OCI-LY7 (cell line): ENCODE measurements around the gene NPIPB8.

ENCODE experiments used
- EZH2phosphoT487 ChIP-seq: fragments of 200-600 bp; sonication (generic); IDR thresholded peaks from 2 replicates; pipeline ENCODE4 v1.6.1; 2018; ENCODE audit warnings: low read depth, borderline replicate concordance, mild to moderate bottlenecking, mixed run types, antibody characterized with exemption, low read length, moderate library complexity, mixed read lengths
- TF ChIP-seq, protein P1 (sequence below): fragments of 200-600 bp; sonication (generic); conservative IDR thresholded peaks from 2 replicates; pipeline ENCODE4 v1.5.1; 2014; ENCODE audit warnings: mild to moderate bottlenecking, antibody characterized with exemption, low read length, moderate library complexity, mixed read lengths

DNA sequence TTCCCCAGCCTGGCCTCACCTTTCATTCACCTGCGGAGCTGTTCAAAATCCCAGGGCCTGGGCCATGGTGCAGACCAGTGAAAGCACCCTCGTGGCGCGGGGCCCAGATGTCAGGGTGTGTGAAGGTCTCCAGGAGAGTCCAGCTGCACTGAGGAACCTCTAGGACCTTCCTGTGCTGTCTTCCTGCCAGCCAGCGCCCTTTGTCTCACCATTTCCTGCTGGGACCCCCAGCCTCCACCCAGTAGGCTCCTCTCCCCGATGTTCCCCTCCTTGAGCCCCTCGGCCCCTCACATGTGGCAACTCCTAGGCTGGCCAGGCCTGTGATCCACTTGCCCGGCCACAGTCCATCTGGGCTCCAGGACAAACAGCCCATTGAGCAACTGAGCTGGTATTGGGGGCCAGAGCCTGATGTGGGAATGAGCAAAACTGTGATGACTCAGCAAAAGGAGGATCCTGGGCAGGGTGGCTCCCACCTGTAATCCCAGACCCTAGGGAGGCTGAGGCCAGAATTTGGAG is 41.7 kb upstream of the NPIPB8 start:
- TF ChIP-seq, protein P1, sequence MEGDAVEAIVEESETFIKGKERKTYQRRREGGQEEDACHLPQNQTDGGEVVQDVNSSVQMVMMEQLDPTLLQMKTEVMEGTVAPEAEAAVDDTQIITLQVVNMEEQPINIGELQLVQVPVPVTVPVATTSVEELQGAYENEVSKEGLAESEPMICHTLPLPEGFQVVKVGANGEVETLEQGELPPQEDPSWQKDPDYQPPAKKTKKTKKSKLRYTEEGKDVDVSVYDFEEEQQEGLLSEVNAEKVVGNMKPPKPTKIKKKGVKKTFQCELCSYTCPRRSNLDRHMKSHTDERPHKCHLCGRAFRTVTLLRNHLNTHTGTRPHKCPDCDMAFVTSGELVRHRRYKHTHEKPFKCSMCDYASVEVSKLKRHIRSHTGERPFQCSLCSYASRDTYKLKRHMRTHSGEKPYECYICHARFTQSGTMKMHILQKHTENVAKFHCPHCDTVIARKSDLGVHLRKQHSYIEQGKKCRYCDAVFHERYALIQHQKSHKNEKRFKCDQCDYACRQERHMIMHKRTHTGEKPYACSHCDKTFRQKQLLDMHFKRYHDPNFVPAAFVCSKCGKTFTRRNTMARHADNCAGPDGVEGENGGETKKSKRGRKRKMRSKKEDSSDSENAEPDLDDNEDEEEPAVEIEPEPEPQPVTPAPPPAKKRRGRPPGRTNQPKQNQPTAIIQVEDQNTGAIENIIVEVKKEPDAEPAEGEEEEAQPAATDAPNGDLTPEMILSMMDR, result no peak
- no peak for TF ChIP-seq EZH2phosphoT487
